ENCODE results near the gene ELMOD3.
A peak's percentile ranks its signal among the peaks of the same experiment; 100 is the strongest.
"Not testable (repeated sequence)": the region's sequence is repeated elsewhere in the genome, so short reads cannot be mapped to it uniquely, and the experiment has no call there.

ELMOD3 gene

DNA sequence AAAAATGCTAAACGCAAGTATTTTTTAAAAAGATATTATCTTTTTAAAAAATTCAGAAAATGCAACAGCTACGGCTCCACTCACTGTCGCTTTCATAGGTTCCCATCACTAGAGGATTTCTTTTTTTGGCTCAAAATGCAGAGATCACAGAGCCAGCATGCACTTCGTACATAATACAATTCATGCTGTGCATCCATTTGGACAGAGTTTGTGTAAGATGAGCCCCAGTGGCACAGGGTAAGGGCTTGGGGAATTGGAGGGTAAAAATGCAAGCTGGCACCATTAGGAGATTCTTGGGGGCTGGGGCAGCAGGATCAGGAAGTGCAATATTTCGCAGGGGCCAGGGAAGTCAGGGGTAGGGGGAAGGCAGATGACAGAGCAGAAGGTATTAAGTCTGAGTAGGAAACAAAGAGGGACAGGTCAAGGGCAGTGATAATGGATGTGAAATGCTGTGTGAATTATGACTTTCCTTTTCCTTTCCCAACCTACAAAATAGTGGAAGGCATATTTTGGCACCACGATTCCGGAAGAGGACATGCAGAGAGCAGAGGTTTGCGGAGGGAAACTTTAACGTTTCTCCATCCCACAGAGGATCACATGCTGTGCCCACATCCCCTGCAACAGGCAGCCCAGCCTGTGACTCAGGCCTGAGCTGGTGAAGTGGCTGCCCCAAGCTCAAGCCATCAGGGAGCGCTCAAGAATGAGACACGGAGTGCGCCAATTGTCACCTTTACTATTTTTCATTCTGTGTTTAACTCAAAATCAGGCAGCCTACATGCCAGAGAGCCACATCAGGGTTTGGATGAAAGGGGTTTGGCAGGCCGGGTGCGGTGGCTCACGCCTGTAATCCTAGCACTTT, 50.9 kb downstream of the ELMOD3 start:
- peak; percentile 41 for DNase-seq

DNA sequence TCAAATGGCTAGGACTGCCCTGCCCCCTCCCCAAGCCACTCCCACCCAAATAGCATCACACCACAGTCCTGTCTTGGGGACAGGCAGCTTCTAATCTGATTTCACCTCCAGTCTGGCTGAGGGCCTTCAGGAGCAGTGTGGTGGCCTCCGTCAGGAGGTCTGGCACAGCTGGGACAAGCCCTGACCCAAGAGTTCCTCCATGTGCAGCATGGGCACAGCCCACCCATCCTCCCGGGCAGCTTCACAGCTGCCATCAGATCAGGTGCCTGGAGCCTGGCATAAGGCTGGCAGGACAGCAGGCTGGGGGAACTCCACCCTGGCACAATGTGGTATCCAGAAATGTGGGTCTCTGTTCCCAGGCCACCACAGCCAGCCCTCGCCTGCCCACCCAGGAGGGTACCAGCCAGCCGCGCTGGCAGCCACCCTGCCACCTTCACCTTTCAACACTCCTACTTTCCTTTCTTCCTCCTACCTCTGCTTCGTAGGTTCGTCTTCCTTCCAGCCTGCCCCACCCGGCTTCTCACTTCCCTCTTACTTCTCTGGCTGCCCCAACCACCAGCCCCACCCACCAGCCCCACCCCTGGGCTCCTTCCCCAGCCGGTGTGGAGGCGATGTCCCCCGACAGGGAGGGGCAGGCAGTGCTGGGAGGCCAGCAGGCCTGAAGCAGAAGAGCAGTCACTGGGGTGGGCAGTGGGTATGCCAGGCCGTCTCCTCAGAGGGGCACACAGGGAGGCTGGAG, 55.4 kb downstream of the ELMOD3 start, which contains the start of gene CAPG:
Gene CAPG, minus strand, starts transcription at position 522 of the 739 bp plus-strand sequence. CDS start 8,221 bp downstream, outside the sequence.
- DNase-seq: no peak

DNA sequence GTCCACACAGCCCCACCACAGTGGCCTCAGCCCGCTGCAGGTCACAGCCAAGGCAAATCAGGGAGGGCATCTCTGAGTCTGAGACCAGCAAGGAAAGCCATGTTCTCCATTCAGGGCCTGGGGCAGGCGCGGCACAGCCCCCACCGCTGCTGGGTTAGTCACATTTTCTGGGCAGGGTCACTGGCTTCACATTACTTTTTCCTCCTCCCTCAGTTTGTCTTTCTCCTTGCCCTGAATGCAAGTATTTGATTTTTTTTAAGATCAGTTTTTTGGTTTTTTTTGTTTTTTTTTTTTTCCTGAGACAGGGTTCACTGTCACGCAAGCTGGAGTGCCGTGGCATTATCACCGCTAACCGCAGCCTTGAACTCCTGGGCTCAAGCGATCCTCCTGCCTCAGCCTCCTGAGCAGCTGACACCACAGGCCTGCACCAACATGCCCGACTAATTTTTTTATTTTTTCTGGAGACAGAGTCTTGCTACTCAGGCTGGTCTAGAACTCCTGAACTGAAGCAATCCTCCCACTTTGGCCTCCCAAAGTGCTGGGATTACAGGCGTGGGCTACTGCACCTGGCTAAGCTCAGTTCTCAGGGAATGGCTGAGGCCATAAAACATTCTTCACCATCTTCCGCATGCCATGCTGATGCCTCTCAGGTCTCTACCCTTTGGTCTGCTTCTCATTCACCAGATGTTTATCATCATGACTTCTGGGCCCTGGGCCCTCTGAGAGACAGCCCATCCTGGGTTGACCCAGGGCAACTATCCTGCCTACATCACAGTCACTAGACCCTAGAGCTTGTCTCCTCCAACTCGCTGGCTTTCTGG, 56.2 kb downstream of the ELMOD3 start:
- no peak for DNase-seq

DNA sequence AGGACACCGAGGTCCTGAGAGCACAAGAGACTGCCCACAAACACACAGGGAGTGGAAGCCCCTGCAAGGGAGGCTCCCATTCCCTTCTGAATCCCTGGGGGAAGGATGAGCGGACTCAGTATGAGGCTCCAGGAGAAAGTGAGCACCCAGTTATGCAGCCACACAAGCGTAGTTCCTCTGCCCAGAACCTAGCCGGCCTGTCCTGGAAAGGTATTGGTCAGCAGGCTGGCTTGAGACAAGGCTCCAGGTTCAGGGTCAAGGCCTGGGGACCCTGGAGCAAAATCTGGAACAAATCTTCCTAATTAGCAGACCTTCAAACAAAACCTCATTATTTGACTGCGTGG, 56.8 kb downstream of the ELMOD3 start:
- DNase-seq: no peak

DNA sequence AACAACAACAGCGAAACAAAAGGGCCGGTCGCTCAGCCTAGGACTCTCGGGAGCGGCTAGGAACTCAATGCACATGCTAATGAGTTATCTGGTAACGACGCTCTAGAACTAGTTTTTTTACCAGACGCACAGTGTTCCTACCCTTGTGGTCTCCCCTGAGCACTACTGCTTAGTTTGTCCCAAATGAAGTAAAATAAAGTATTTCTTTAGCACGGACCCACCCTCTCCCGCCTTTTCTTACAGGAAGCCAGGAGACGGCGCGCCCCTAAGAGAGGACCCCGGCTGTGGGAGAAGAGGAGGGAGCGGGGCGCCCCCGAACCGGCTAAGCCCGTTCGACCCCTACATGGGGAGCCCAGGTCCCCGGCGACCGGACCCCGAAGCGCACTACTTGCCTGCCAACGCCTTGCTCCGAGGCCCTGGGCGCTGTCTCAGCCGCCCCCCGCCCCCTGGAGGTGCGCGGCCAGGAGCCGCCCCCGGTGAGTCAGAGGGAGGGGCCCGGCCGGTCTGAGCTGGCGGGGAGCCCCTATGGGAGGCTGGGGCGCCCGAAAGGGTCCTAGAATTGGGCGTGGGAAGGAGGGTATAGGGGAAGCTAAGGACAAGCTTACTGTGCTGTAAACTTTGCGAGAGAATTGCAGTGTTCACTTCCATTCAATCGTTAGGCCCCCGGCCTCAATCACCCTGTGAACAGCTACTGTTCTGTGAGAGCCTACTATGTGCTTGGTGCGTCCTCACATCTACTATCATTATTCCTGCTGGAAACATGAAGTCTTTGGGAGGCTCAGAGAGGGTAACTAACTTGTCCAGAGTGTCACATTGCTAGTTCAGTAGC, 59.2 kb downstream of the ELMOD3 start:
- peak; percentile 82 for DNase-seq

DNA sequence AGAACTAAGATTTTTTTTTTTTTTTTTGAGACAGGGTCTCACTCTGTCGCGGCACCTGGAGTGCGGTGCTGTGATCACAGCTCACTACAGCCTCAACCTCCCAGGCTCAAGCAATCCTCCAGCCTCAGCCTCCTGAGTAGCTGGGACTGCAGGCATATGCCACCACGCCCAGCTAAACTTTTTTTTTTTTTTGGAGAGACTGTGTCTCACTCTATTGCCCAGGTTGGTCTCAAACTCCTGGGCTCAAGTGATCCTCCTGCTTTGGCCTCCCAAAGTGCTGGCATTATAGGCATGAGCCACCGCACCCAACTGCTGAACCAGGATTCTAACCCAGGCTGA, 59.8 kb downstream of the ELMOD3 start:
- not testable (repeated sequence) for DNase-seq

DNA sequence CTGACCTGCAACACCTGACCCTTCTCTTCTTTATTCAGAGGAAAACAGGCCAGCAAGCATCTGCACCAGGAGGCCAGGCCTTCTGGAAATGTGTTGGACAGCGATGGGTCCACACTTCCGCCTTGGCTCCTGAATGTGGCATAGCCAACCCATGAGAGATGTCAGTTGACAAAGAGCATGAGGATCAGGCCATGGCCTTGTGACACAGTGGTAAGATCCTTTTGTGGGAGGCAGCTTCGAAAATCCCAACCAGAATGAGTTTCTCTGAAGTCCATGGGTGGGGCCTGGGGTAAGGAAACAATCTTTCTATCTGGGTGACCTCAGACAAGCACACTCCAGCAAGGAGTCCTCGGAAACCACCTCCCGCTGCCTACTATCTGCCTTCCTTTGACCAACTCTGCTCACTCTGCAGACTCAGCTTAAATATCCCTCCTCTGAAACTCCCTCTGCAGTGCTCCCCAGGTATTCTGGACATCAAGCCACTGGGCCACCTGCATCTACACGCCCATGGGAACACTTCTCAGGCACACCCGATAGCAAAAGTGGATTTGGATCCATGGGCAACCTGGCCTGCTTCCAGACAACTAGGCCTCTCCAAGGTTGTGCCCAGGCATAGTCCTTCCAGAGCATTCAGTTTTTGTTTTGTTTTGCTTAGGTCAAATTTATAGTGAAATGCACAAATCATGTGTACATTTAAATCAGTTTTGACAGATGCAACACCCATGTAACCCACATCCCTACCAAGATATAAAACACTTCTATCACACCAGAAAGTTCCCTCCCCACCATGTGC, 60.4 kb downstream of the ELMOD3 start:
- no peak for DNase-seq

DNA sequence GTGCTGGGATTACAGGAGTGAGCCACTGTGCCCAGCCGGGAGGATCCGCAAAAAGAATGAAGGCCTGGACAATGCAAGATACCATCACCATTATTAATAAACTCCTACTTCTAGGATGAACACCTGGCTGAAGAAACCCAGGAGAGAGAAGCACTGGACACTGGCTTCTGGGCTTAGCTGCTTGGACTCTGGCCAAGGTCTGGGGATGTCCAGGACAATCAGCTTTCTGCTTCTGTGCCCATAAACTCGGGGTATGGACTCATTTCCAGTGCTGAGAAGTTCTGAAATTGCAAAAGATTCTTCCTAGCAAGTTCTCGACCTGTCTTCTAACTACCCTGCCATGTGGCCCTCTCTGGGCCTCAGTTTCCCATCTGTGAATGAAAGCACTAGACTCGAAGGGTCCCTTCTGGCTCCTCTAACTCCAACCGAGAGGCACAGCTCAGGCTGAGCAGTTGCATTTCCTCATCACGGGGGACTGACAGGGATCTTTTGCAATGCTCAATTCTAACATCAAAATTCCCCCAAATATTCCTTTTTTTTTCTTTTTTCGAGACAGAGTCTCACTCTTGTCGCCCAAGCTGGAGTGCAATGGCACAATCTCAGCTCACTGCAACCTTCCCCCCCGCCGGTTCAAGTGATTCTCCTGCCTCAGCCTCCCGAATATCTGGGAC, 61.5 kb downstream of the ELMOD3 start:
- no peak for DNase-seq

DNA sequence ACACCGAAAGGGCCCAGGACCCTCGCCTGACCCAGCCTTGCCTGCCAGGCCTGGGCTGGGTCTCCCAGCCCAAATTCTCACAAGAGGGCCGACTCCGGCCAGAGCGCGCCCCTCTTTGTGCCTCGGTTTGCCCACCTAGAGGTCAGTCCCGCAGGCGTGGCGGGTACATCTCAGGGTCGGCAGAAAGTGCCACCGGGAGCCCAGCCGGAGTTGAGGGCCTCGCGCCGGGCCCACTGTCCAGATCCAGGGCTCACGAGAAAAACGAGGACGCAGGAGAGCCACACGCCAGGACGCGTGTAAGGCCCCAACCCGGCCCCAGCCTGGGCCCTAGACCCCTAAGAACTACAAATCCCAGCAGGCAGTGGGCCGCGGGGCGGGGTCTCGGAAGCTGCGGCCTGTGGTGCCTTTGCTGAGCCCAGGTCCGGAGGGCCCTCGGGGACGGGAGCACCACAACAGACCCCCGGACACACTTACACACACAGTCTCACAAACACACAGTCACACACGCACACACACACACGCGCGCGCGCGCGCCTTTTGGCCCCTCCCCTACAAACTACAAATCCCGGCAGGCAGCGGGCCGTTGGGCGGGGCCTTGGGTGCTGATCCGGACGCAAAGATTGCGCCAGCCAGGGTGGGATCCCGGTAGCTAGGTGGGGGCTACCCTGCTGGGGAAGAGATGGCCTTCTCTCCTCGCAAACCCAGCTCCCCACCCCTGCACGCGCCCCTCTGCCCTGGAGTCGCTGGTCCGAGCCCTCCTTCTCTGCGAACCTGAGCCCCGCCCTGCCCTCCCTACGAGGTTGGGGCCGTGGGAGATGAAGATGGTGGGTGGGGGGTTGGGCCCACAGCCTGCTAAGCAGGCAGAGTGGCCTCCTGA, 63.8 kb downstream of the ELMOD3 start, which contains the start of gene SH2D6:
Gene SH2D6, plus strand, starts transcription at position 583 of the 877 bp plus-strand sequence. CDS start 10,752 bp downstream, outside the sequence.
- peak; percentile 92 for DNase-seq

DNA sequence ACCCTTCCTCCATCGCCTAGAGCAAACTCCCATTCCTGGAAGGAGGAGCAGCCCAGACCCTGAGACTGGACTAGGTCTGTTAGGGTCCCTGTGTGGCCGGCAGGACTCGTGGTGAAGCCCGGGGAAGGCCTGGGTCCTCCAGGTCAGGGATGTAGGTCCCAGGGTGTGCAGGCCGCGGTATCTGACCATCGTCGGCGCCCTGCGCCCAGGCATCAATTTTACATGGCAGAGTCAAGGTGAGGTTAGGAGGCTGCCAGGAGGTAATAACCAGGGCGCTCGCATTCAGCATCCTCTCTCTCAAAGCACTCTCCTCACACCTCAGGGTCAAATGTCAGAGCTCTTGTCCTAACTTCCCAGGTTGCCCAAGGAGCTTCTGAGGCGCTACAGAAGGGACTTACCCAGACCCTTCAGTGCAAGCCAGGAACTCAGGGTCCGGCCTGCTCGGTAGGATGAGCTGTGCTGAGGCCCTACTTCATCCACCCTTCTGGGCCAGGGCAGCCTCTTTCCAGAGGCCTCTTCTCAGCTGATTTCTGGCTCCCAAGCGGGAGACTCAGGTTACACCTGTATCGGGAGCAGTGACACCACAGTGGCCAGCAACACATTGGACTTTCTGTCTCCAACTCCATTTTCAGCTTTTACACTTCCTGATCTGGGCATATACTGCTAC, 64.6 kb downstream of the ELMOD3 start:
- peak; percentile 18 for DNase-seq

DNA sequence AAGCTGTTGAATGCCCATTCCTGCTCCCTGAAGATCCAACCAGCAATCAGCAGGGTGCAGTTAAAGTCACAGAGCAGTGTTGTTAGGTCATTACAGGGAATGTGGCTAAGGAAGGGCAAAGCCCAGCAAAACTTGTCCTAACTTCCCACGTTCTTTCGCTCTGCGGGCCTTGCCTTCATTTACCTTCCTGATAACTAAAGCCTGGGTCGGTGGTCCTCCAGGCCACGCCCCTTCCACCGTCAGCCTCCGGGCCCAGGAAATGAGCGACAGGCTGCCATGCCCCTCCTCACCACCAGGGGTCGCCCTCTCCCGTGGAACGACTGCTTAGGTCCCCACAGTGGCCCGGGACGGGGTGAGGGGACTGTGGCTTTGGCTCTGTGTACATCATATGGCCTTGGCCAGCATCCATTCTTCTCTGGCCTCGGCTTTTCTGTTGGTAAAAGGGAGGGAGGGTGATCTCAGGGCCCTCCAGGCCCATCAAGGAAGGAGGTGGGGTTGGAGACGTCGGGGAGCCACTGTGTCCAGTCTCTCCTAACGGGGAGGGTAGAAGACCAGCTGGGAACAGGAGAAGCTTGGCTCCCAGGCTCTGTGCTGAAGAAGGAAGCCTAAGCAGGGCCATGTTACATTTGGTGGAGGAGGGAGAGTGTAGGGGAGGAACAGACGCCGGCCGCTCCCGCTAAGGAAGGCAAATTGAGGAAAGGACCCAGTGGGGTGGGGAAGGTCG, 66.1 kb downstream of the ELMOD3 start:
- peak; percentile 92 for DNase-seq

DNA sequence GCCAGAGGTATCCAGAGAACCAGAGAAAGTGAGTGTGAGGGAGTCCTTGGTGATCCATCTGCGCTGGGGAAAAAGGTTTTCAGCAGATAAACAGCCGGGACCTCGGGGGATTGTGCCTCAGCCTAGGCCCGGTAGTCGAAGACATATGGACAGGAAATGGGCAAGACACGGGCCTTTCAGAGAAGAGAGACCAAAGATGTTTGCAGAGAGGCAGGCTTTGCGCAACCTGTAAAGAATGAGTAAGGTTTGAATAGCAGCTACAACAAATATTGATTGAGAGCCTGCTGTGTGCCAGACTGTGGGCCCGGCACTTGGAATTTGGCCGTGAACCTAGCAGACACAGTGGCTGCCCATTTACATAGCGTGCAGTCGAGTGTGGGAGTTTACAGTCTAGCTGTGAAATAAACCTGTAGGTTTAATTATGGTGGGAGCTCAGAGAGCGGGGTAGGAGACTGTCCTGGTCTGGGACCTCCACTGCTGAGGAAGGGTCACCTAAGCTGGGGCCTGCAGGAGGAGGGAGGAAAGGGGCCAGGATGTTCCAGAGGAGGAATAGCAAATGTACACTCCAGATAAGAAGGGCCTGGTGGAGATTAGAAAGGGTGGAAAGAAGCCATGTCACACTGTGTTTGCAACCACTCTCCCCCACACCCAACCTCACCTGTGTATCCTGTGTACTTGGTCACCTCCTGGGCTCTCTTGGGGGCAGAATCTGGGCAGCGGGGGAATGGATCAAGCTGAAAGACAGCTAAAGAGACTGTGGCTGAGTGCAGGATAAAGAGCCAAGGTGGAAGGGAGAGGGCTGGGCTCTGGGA, 66.9 kb downstream of the ELMOD3 start:
- DNase-seq: peak; percentile 33

DNA sequence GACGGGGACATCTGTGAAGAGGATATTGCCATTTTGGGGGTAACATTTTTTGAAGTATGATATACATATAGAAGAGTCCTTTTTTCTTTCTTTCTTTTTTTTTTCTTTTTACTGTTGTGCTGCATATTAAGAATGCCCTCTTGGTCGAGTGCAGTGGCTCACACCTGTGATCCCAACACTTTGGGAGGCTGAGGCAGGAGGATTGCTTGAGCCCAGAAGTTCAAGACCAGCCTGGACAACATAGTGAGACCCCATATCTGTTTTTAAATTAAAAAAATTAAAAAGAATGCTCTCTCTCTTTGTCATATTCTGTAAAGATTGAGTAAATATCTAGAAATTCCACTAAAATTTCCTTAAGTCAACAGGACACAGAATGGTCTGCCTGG, 67.5 kb downstream of the ELMOD3 start:
- DNase-seq: no peak

DNA sequence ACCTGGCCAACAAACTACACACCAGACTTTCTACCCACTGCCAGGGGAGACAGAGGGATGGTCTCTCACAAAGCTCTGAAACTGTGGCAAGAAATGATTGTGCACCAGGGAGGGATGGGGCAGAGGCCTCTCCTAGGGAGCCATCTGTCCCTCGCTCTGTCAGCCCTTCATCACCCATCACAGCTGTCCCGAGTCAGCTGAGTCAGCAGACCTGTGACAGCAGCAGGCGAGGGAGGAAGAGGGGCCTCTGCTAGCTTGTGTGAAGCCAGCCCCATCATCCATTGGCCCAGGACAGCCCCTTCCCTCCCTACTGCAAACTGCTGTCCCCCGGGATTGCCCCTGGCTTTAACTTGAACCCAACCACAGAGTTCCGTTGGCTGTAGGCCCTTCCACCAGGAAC, 69.0 kb downstream of the ELMOD3 start:
- peak; percentile 41 for DNase-seq

DNA sequence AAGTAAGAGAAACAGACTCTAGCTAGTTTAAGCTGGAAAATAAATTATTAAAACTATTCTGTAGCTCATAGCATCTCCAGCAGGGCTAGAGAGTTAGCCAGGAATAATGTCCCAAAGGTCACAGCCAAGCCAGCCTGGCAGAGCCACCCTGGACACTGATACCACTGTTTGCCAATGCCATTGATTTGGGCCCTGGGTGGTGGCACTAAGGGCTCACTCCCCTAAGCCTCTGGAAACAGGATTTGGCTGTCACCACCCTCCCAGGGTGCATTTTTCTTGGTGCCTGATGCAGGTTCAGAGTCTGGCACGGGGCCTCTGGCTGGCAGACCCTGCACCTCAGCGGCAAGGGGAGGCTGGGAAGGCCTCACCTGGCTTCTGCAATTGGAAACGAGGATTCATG, 71.0 kb downstream of the ELMOD3 start:
- DNase-seq: peak; percentile 8

DNA sequence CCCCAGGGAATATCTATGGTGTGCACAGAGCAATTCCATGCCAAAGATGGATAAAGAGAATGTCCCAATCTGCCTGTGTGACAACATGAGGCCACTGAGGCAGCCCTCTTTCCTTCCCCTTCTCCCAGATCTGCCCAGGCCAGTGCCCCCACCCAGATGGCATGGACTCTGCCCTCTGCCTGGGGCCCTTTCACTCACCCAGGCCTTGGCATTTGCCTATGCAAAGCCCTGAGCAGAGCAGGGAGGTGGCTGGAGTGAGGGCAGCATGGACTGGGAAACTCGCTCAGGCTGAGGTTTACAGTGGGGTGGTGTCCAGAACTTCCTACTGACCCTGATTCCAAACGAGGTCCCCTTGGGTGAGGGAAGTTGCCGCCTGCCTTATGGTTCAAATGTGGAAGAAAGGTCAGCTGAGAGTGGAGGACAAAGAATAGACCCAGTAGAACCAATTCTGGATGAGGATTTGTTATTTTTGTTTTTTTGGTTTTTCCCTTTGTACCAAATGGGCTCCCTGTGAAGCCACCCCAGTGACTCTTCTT, 72.8 kb downstream of the ELMOD3 start:
- peak; percentile 19 for DNase-seq

DNA sequence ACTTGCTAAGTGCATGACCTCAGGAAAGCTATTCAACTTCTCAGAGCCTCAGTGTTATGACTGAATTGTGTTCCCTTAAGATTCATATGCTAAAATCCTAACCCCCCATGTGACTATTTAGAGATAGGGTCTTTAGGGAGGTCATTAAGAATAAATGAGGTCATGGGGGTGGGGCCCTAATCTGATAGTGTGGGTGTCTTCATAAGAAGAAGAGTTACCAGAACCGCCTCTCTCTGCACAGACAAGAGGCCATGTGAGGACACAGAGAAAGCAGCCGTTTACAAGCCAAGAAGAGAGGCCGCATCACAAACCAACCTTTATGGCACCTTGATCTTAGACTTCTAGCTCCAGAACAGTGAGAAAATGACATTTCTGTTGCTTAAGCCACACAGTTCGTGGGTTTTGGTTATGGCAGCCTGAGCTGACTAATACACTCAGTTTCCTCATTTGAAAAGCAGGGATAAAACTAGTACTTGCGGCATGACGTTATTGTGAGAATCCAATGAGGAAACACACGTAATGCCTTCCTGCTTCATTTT, 73.8 kb downstream of the ELMOD3 start:
- no peak for DNase-seq
